ENCODE data around the gene PPP1R9A.

Gene PPP1R9A

GRCh38 chr7:95276114-95276513, 368.7 kb downstream of the PPP1R9A start:
- peak; percentile 74 for DNase-seq

GRCh38 chr7:95279417-95279816, 372.0 kb downstream of the PPP1R9A start:
- no peak for DNase-seq

GRCh38 chr7:95286096-95286495, 378.7 kb downstream of the PPP1R9A start:
- no peak for DNase-seq

- peak; percentile 16 for DNase-seq
These were observed 382.9 kb downstream of the PPP1R9A start for GRCh38 chr7:95290166-95290830.

- no peak for DNase-seq
These were observed 388.0 kb downstream of the PPP1R9A start for GRCh38 chr7:95295397-95295796.

- DNase-seq = no peak
These were observed 389.1 kb downstream of the PPP1R9A start for GRCh38 chr7:95296456-95296855.

- DNase-seq = no peak
These were observed 389.6 kb downstream of the PPP1R9A start for GRCh38 chr7:95297041-95297440.

GRCh38 chr7:95298091-95298490, 390.7 kb downstream of the PPP1R9A start:
- no peak for DNase-seq

GRCh38 chr7:95303013-95303905, 395.9 kb downstream of the PPP1R9A start:
- DNase-seq = no peak

GRCh38 chr7:95304990-95305389, 397.6 kb downstream of the PPP1R9A start:
- peak; percentile 40 for DNase-seq

- no peak for DNase-seq
These were observed 402.6 kb downstream of the PPP1R9A start for GRCh38 chr7:95309951-95310350.

- DNase-seq = no peak
These were observed 404.0 kb downstream of the PPP1R9A start for GRCh38 chr7:95311389-95311788.

GRCh38 chr7:95312561-95312960, 405.2 kb downstream of the PPP1R9A start:
- DNase-seq = no peak

- DNase-seq = peak; percentile 58
These were observed 409.2 kb downstream of the PPP1R9A start for GRCh38 chr7:95316588-95316987.

- DNase-seq = peak; percentile 25
These were observed 410.2 kb downstream of the PPP1R9A start for GRCh38 chr7:95317546-95317945.

GRCh38 chr7:95317966-95318365, 410.6 kb downstream of the PPP1R9A start:
- no peak for DNase-seq

GRCh38 chr7:95318501-95319100, 411.2 kb downstream of the PPP1R9A start:
- no peak for DNase-seq

- no peak for DNase-seq
These were observed 412.2 kb downstream of the PPP1R9A start for GRCh38 chr7:95319570-95319969.

GRCh38 chr7:95320651-95321050, 413.3 kb downstream of the PPP1R9A start:
- no peak for DNase-seq

GRCh38 chr7:95321720-95322119, 414.3 kb downstream of the PPP1R9A start:
- no peak for DNase-seq

- DNase-seq = no peak
These were observed 415.0 kb downstream of the PPP1R9A start for GRCh38 chr7:95322396-95322795.

- DNase-seq = no peak
These were observed 415.5 kb downstream of the PPP1R9A start for GRCh38 chr7:95322854-95323253.

GRCh38 chr7:95323410-95324129, 416.2 kb downstream of the PPP1R9A start:
- DNase-seq = no peak

Data from RPMI8226 (cell line).